DOHH2 (cell line): ENCODE data around the gene UBXN2A.
"Not testable (repeated sequence)": the region's sequence is repeated elsewhere in the genome, so short reads cannot be mapped to it uniquely, and the experiment has no call there.

Experiments
- H3F3A ChIP-seq: fragments of 200-600 bp; sonication (generic), shearing (Covaris generic); 2 replicates; pipeline ENCODE4 v1.6.0; 2016; ENCODE audit warnings: antibody characterized with exemption, mild to moderate bottlenecking; ENCODE audit not compliant: control insufficient read depth, insufficient read depth
- H3K27ac ChIP-seq: fragments of 200-600 bp; sonication (generic); 2 replicates; pipeline ENCODE4 v1.5.1; 2014; ENCODE audit warnings: low read depth, mild to moderate bottlenecking, low read length, moderate library complexity
- H3K27me3 ChIP-seq: fragments of 200-600 bp; sonication (generic); 2 replicates; pipeline ENCODE4 v1.6.1; 2014; ENCODE audit warnings: mild to moderate bottlenecking, low read length, mixed read lengths; ENCODE audit not compliant: control insufficient read depth
- H3K36me3 ChIP-seq: fragments of 200-600 bp; sonication (generic); 2 replicates; pipeline ENCODE4 v1.6.1; 2014; ENCODE audit warnings: mild to moderate bottlenecking, low read length, moderate library complexity, mixed read lengths; ENCODE audit not compliant: control insufficient read depth
- H3K4me1 ChIP-seq: fragments of 200-600 bp; sonication (generic); 2 replicates; pipeline ENCODE4 v1.6.1; 2014; ENCODE audit warnings: mild to moderate bottlenecking, low read length, mixed read lengths; ENCODE audit not compliant: control insufficient read depth
- H3K4me2 ChIP-seq: fragments of 200-600 bp; sonication (generic); 2 replicates; pipeline ENCODE4 v1.6.0; 2014; ENCODE audit warnings: mild to moderate bottlenecking, low read length, moderate library complexity
- H3K4me3 ChIP-seq: fragments of 200-600 bp; sonication (generic); 2 replicates; pipeline ENCODE4 v1.5.1; 2014; ENCODE audit warnings: mild to moderate bottlenecking, low read length, mixed read lengths
- H3K79me2 ChIP-seq: fragments of 200-600 bp; sonication (generic); 2 replicates; pipeline ENCODE4 v1.6.1; 2014; ENCODE audit warnings: mild to moderate bottlenecking, low read length, mixed read lengths; ENCODE audit not compliant: control insufficient read depth
- H3K9me2 ChIP-seq: fragments of 200-600 bp; sonication (generic); replicated peaks from 2 replicates; pipeline ENCODE4 v1.6.1; 2014; ENCODE audit warnings: mild to moderate bottlenecking, low read length, mixed read lengths; ENCODE audit not compliant: control insufficient read depth
- H3K9me3 ChIP-seq: fragments of 200-600 bp; sonication (generic); 2 replicates; pipeline ENCODE4 v1.6.1; 2014; ENCODE audit warnings: antibody characterized with exemption, low read length, mixed read lengths; ENCODE audit not compliant: control insufficient read depth, insufficient read depth
- H4K20me1 ChIP-seq: fragments of 200-600 bp; sonication (generic); 2 replicates; pipeline ENCODE4 v1.6.0; 2014; ENCODE audit warnings: low read depth, mild to moderate bottlenecking, antibody characterized with exemption, low read length, moderate library complexity; ENCODE audit not compliant: control insufficient read depth, insufficient read depth
- CTCF ChIP-seq: fragments of 200-600 bp; sonication (generic); IDR thresholded peaks from one replicate; pipeline ENCODE4 v1.5.1; 2014; ENCODE audit warnings: antibody characterized with exemption, mild to moderate bottlenecking, low read depth, low read length; ENCODE audit not compliant: poor library complexity, severe bottlenecking
- EZH2phosphoT487 ChIP-seq: fragments of 200-600 bp; sonication (generic); IDR thresholded peaks from 2 replicates; pipeline ENCODE4 v1.6.1; 2017; ENCODE audit warnings: borderline replicate concordance, mild to moderate bottlenecking, antibody characterized with exemption, low read length, moderate library complexity, mixed read lengths

UBXN2A gene

GRCh38 chr2:24010477-24011249 is 70.4 kb downstream of the UBXN2A start:
- Histone ChIP-seq H3K4me1 (peaks cover 4% of the 10 kb centered on the region; the same call in 1 of the 2 replicates), H3K9me3 (no peaks in the 10 kb centered on the region), H3K36me3 (no peaks in the 10 kb centered on the region), H3K9me2 (no peaks in the 10 kb centered on the region), H3K4me3 (no peak overlapping the region), H3F3A (no peaks in the 10 kb centered on the region), H3K4me2 (peak overlapping the region; percentile 30; the same call in 1 of the 2 replicates), H4K20me1 (no peaks in the 10 kb centered on the region), H3K27ac (no peak overlapping the region), H3K79me2 (no peaks in the 10 kb centered on the region), H3K27me3 (peaks cover 30% of the 10 kb centered on the region)
- no peak for TF ChIP-seq EZH2phosphoT487
- TF ChIP-seq CTCF: no peak

- Histone ChIP-seq H3K9me2 (no peaks in the 10 kb centered on the region), H3K4me3 (no peak overlapping the region), H3K79me2 (no peaks in the 10 kb centered on the region), H4K20me1 (no peaks in the 10 kb centered on the region), H3K36me3 (no peaks in the 10 kb centered on the region), H3K4me1 (peaks cover 4% of the 10 kb centered on the region; the same call in 1 of the 2 replicates), H3K27ac (no peak overlapping the region), H3K9me3 (no peaks in the 10 kb centered on the region), H3K27me3 (peaks cover 30% of the 10 kb centered on the region), H3F3A (no peaks in the 10 kb centered on the region), H3K4me2 (no peak overlapping the region)
- TF ChIP-seq EZH2phosphoT487 (no peak), CTCF (no peak)
These were observed 71.2 kb downstream of the UBXN2A start for GRCh38 chr2:24011250-24012104.

- Histone ChIP-seq H3K27ac (no peak overlapping the region), H3K4me2 (no peak overlapping the region), H3K4me1 (peaks cover 4% of the 10 kb centered on the region; the same call in 1 of the 2 replicates), H3F3A (no peaks in the 10 kb centered on the region), H4K20me1 (no peaks in the 10 kb centered on the region), H3K27me3 (peaks cover 30% of the 10 kb centered on the region), H3K4me3 (no peak overlapping the region), H3K79me2 (no peaks in the 10 kb centered on the region), H3K9me3 (no peaks in the 10 kb centered on the region), H3K9me2 (no peaks in the 10 kb centered on the region), H3K36me3 (no peaks in the 10 kb centered on the region)
- no peak for TF ChIP-seq CTCF
- no peak for TF ChIP-seq EZH2phosphoT487
These were observed 72.4 kb downstream of the UBXN2A start for GRCh38 chr2:24012521-24013188.

GRCh38 chr2:24014902-24015301 is 74.6 kb downstream of the UBXN2A start:
- H4K20me1 ChIP-seq, H3K4me3 ChIP-seq, H3K79me2 ChIP-seq, H3K9me3 ChIP-seq, H3K27ac ChIP-seq, H3K36me3 ChIP-seq, H3F3A ChIP-seq, H3K9me2 ChIP-seq, H3K4me2 ChIP-seq, H3K4me1 ChIP-seq: not testable (repeated sequence)
- H3K27me3 ChIP-seq: peaks cover 20% of the 10 kb centered on the region
